Measurements from ENCODE around the gene CENPH. TPM values are rescaled to one million over a fixed set of nuclear protein-coding genes. Genes with fewer than 3 reads are reported as not detected.
"Not testable (repeated sequence)": the region's sequence is repeated elsewhere in the genome, so short reads cannot be mapped to it uniquely, and the experiment has no call there.

The CENPH gene, protein sequence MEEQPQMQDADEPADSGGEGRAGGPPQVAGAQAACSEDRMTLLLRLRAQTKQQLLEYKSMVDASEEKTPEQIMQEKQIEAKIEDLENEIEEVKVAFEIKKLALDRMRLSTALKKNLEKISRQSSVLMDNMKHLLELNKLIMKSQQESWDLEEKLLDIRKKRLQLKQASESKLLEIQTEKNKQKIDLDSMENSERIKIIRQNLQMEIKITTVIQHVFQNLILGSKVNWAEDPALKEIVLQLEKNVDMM
- 9.6 TPM for polyA plus RNA-seq (ENCODE audit: insufficient read length)

GRCh38 chr5:69189162-69190086 is at the start of gene CENPH:
TSS of gene CENPH (plus strand) at chr5:69189583. CDS start at chr5:69189635, 52 bp downstream.
- DNase-seq, result peak; percentile 91

GRCh38 chr5:69140239-69140638 is 49.1 kb upstream of the CENPH start:
- DNase-seq, result not testable (repeated sequence)

- no peak for DNase-seq
Measured at GRCh38 chr5:69140827-69141226, 48.6 kb upstream of the CENPH start.

DNA sequence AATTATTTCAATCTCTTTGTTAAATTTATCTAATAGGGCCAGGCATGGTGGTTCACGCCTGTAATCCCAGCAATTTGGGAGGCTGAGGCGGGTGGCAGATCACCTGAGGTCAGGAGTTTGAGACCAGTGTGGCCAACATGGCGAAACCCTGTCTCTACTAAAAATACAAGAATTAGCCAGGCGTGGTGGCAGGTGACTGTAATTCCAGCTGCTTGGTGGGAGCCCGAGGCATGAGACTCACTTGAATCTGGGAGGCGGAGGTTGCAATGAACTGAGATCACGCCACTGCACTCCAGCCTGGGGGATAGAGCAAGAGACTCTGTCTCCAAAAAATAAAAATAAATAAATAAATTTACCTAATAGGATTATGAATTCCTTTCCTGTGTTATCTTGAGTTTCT is 40.8 kb upstream of the CENPH start:
- DNase-seq, result not testable (repeated sequence)

GRCh38 chr5:69148981-69149675 is 40.3 kb upstream of the CENPH start:
- DNase-seq, result no peak

GRCh38 chr5:69149676-69150010 is 39.7 kb upstream of the CENPH start:
- no peak for DNase-seq

DNA sequence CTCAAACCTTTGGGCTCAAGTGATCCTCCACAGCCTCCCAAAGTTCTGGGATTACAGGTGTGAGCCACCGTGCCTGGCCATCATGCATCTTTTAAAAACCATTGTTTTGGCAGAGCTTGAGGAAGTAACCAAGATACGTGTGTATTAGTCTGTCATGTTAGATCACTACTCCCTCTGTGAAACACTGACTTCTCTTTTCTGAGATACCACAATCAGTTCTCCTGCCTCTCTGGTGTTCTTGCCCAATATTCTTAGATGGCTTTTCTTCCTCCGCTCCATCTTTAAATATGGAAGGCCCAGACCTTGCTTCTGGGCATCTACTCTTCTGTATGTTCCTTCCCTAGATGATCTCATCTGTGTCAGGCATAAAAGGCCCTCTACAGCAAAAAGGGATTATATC is 36.7 kb upstream of the CENPH start:
- DNase-seq, result no peak

DNA sequence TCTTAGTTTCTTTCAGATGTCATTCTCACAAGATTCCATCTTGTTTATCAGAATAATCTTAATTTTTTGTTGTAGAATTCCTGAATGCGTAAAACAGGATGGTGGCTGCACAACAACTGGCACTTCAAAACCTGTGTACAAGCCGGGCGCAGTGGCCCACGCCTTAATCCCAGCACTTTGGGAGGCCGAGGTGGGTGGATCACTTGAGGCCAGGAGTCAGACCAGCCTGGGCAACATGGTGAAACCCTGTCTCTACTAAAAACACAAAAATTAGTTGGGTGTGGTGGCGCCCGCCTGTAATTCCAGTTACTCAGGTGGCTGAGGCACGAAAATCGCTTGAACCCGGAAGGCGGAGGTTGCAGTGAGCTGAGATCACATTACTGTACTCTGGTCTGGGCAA is 32.9 kb upstream of the CENPH start:
- no peak for DNase-seq

- DNase-seq, result no peak
Measured at GRCh38 chr5:69158039-69158438, 31.3 kb upstream of the CENPH start.

GRCh38 chr5:69160651-69161050 is 28.7 kb upstream of the CENPH start:
- DNase-seq, result no peak

DNA sequence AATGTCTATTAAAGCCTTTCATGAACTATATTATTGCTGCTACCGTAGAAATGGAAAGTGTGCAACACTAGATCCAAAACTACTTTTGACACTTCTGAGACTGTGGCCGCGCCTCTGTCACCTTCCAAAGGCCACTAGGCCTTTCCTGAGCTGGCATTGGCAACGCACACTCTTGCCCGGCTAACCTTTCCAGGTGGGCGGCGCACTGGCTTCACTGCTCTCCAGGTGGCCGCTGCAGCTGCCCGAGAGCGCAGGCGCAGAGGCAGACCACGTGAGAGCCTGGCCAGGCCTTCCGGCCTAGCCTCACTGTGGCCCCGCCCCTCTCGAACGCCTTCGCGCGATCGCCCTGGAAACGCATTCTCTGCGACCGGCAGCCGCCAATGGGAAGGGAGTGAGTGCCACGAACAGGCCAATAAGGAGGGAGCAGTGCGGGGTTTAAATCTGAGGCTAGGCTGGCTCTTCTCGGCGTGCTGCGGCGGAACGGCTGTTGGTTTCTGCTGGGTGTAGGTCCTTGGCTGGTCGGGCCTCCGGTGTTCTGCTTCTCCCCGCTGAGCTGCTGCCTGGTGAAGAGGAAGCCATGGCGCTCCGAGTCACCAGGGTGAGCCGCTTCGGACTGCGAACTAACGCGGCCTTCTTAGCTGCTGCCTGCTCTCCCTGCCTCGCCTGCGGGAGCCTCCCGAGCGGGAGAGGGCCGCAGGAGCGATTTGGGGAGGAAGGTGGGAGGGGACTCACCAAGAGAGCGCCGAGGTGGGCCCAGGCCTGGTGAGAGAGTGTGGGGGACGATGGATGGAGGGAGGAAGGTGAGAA is 22.5 kb upstream of the CENPH start, which contains the start of gene CCNB1:
Gene CCNB1 (plus strand): TSS at position 465 of the 807 bp plus-strand sequence. CDS start 113 bp downstream, at position 578.
- peak; percentile 98 for DNase-seq

- no peak for DNase-seq
Measured at GRCh38 chr5:69167493-69167855, 21.9 kb upstream of the CENPH start.

DNA sequence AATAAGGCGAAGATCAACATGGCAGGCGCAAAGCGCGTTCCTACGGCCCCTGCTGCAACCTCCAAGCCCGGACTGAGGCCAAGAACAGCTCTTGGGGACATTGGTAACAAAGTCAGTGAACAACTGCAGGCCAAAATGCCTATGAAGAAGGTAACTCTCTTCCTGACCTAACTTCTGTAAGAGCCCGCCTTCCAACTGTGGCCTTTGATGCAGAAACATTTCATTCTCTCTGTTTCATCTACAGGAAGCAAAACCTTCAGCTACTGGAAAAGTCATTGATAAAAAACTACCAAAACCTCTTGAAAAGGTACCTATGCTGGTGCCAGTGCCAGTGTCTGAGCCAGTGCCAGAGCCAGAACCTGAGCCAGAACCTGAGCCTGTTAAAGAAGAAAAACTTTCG is 21.5 kb upstream of the CENPH start:
- no peak for DNase-seq

DNA sequence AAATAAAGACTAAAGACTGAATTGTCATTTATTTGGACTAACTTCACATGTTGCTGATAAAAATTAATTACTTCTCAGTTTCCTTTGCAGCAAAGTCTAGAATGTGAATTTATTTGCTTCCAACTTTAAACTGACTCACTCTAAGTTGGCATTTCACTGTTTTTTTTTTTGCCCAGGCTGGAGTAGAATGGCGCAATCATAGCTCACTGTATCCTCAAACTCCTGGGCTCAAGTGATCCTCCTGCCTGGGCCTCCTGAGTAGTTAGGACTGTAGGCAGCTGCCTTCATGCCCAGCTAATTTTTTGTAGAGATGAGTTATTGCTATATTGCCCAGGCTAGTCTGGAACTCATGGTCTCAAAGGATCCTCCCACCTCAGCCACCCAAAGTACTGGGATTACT is 18.9 kb upstream of the CENPH start:
- no peak for DNase-seq

GRCh38 chr5:69170969-69171368 is 18.4 kb upstream of the CENPH start:
- DNase-seq, result no peak

DNA sequence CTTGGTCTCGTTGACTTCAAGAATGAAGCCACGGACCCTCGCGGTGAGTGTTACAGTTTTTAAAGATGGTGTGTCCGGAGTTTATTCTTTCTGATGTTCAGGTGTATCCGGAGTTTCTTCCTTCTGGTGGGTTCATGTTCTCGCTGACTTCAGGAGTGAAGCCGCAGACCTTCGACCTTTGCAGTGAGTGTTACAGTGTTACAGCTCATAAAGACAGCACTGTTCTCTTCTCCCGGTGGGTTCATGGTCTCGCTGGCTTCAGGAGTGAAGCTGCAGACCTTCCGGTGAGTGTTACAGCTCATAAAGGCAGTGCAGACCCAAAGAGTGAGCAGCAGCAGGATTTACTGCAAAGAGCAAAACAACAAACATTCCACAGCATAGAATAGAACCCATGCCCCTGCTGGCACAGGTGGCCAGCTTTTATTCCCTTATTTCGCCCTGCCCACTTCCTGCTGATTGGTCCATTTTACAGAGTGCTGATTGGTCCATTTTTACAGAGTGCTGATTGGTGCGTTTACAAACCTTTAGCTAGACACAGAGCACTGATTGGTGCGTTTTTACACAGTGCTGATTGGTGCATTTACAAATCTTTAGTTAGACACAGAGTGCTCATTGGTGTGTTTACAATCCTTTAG is 7.6 kb upstream of the CENPH start:
- DNase-seq, result not testable (repeated sequence)

DNA sequence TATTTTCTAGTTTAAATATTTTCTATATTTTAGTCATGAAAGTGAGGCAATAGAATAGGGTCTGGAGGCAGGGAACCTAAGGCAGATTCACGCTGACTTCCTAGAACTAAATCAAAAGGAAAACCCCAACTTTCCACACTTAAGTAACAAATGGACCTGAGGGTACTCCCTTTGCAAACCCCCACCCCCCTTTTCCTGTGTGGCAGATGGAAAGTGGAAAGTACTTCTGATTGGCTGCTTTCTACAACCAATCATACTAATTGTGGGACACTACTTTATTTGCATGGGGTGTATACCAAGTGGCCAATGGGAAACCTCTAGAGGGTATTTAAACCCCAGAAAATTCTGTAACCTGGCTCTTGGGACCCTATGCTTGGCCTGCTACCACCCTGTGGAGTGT is 4.8 kb upstream of the CENPH start:
- no peak for DNase-seq

GRCh38 chr5:69187342-69187741 is 2.0 kb upstream of the CENPH start:
- DNase-seq, result no peak

DNA sequence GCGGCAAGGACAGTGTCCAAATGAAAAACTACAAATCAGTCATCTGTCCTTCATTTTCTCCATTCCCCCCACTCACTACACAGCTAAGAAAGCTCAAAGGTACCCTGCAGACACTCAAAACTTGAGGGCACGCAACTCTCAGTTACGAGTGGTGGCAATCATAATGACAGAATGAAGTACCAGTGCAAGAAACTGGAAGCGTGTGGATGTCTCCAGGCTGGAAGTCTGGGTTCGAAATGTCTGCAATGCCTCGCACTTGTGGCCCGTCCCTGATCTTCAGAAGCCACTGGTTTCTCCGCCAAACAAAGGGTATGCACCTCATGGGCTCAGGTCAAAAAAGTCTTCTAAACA is 597 bp upstream of the CENPH start:
- DNase-seq, result no peak

DNA sequence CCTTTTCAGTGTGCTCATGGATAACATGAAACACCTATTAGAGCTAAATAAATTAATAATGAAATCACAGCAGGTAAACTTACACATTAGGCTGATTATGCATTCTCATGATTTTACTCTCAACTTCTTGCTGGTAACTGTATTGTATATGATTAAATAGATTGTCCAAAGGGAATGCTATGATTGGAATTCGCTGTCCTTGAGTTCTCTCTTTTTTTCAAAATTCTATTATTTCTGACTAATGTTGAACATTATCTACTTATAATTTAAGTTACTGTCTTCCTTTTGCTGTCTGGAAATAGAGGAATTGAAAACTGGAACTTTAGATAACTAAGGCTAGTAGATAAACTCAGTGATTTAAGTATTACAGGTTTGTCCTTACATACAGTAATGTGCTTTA is 13.1 kb downstream of the CENPH start:
- no peak for DNase-seq

- no peak for DNase-seq
Measured at GRCh38 chr5:69206528-69207190, 17.3 kb downstream of the CENPH start.
